K562 (cell line): ENCODE measurements around the gene FAM200A. TPM values are rescaled to one million over a fixed set of nuclear protein-coding genes. Genes with fewer than 3 reads are reported as not detected.
A peak's percentile ranks its signal among the peaks of the same experiment; 100 is the strongest.

Experiments used
- BDP1 ChIP-seq: IDR thresholded peaks from 3 replicates; pipeline ENCODE4 v1.6.1; 2011; ENCODE audit not compliant: insufficient read length, insufficient read depth
- CBX5 ChIP-seq: IDR thresholded peaks from 2 replicates; pipeline ENCODE4 v1.6.1; 2014; ENCODE audit warnings: low read depth, borderline replicate concordance
- CCAR2 ChIP-seq: fragments of 200-400 bp; formaldehyde crosslinking; IDR thresholded peaks from 2 replicates; pipeline ENCODE4 v1.6.1; 2017; ENCODE audit warnings: mild to moderate bottlenecking, low read depth, low read length
- EGR1 ChIP-seq: fragments of 450-650 bp; conservative IDR thresholded peaks from 2 replicates; pipeline ENCODE4 v1.6.1; 2017; ENCODE audit warnings: mild to moderate bottlenecking
- GTF2F1 ChIP-seq: IDR thresholded peaks from 2 replicates; pipeline ENCODE4 v1.6.1; 2011; ENCODE audit warnings: low read depth, low read length, improper control_type of control experiment
- ILK ChIP-seq: fragments of 450-650 bp; IDR thresholded peaks from 2 replicates; pipeline ENCODE4 v1.6.1; 2016; ENCODE audit warnings: missing genetic modification characterization, low read depth, mild to moderate bottlenecking, missing compliant biosample characterization, moderate library complexity, borderline replicate concordance
- KDM5B ChIP-seq: fragments of 200-600 bp; sonication (generic); IDR thresholded peaks from 2 replicates; pipeline ENCODE4 v1.6.1; 2012; ENCODE audit warnings: low read depth, mild to moderate bottlenecking, moderate library complexity, low read length, control low read depth, inconsistent platforms; ENCODE audit not compliant: insufficient replicate concordance
- RBM22 ChIP-seq: fragments of 200-400 bp; formaldehyde crosslinking; IDR thresholded peaks from 2 replicates; pipeline ENCODE4 v1.6.1; 2018; ENCODE audit warnings: low read length, low read depth; ENCODE audit not compliant: poor library complexity, severe bottlenecking
- SMC3 ChIP-seq: conservative IDR thresholded peaks from 2 replicates; pipeline ENCODE4 v1.6.1; 2011; ENCODE audit warnings: low read depth, low read length, improper control_type of control experiment; ENCODE audit not compliant: insufficient read depth
- TCF15 ChIP-seq: fragments of 250-450 bp; sonication (Bioruptor Pico); IDR thresholded peaks from 2 replicates; pipeline ENCODE4 v1.8.0; 2022; ENCODE audit warnings: moderate library complexity, mild to moderate bottlenecking, inconsistent platforms
- YY1 ChIP-seq, 3 experiments: IDR thresholded peaks; 2 replicates each; pipeline ENCODE4 v1.6.1; 2011; ENCODE audit warnings: low read length in 2 of 3, mild to moderate bottlenecking in 2 of 3, moderate library complexity in 2 of 3, borderline replicate concordance in 1 of 3, control low read depth in 1 of 3, low read depth in 1 of 3; ENCODE audit not compliant: insufficient read depth in 3 of 3, insufficient replicate concordance in 2 of 3, control insufficient read depth in 1 of 3, insufficient read length in 1 of 3; ENCODE audit errors: extremely low read depth in 1 of 3
- ZBTB40 ChIP-seq, 2 experiments: fragments of 450-650 bp in 1 of 2; sonication (generic) in 1 of 2; formaldehyde crosslinking in 1 of 2; IDR thresholded peaks; 2 replicates each; pipeline versions ENCODE4 v1.7.1 to v1.9.0; 2016 to 2022; ENCODE audit warnings: inconsistent platforms in 1 of 2, mild to moderate bottlenecking in 1 of 2, missing genetic modification reagents in 1 of 2
- ZFPM2 ChIP-seq: fragments of 250-450 bp; sonication (Bioruptor Pico); IDR thresholded peaks from 2 replicates; pipeline ENCODE4 v1.5.1; 2022; ENCODE audit warnings: mild to moderate bottlenecking
- ZNF184 ChIP-seq: sonication (generic); formaldehyde crosslinking; IDR thresholded peaks from 2 replicates; pipeline ENCODE4 v1.5.0; 2020; ENCODE audit warnings: missing genetic modification reagents
- ZNF384 ChIP-seq: IDR thresholded peaks from 2 replicates; pipeline ENCODE4 v1.6.1; 2012; ENCODE audit warnings: low read depth, low read length, improper control_type of control experiment
- polyA plus RNA-seq, 8 experiments: library from polyadenylated mRNA; depleted of rRNA in 4 of 8; stranded (reverse) in 5 of 8; unstranded in 3 of 8; fragments of >200 nt; fragmentation: Nextera tagmentation in 2 of 8; fragmentation: Illumina TruSeq in 1 of 8; extraction: Ambion mirVana in 2 of 8; extraction: Trizol in 1 of 8; gene quantifications; 2 replicates each; pipeline versions ENCODE4 v1.2.1 to v1.2.3, GENCODE V29; 2011 to 2014; ENCODE audit warnings: inconsistent platforms in 1 of 8, missing spikeins in 1 of 8
- total RNA-seq, 7 experiments: library from RNA; depleted of rRNA in 6 of 7; stranded (reverse); fragments of >200 nt in 6 of 7; fragmentation: Illumina TruSeq in 2 of 7; extraction: Trizol in 2 of 7; gene quantifications; 2 replicates each; pipeline versions ENCODE4 v1.2.1 to v1.2.3, GENCODE V29; 2011 to 2021; ENCODE audit warnings: low replicate concordance in 1 of 7

FAM200A gene
- total and polyA plus RNA-seq, 9 of the 15 experiments (the other 6 are each of a cell fraction or from before 2014, with no cell fraction given): 3.3 to 11.2 (median 8.3) TPM

GRCh38 chr7:99558306-99559174 is 6.6 kb upstream of the FAM200A start, which contains the start of gene ZNF655 (continued):
- TF ChIP-seq ZBTB40 (IDR thresholded peaks at IDR 0.05) (peak; percentile 83), ZBTB40 (CRISPR knock-in tag; IDR thresholded peaks at IDR 0.05) (no peak), CCAR2 (no peak), SMC3 (peak; percentile 24; the same call in 1 of the 2 replicates), KDM5B (peak; percentile 83), RBM22 (peak; percentile 98), ZFPM2 (CRISPR knock-in tag) (no peak), ZNF184 (no peak), CBX5 (peak; percentile 6; the same call in 1 of the 2 replicates), ZNF384 (no peak), TCF15 (CRISPR knock-in tag) (no peak), ILK (no peak), BDP1 (no peak), EGR1 (no peak; the same call in 1 of the 2 replicates), GTF2F1 (0 out of 2 replicates have a peak, but pooled peaks have one; percentile 22), YY1 (IDR thresholded peaks at IDR 0.05; ENCODE audit: borderline replicate concordance in 1 of 3, control insufficient read depth in 1 of 3, extremely low read depth in 1 of 3, insufficient read depth in 3 of 3, insufficient read length in 1 of 3, insufficient replicate concordance in 2 of 3, low read depth in 1 of 3, low read length in 2 of 3) (peak in 2 of 3 experiments; percentile 76 to 88)
